ENCODE measurements around the gene LMNTD2.
"Not testable (repeated sequence)": the region's sequence is repeated elsewhere in the genome, so short reads cannot be mapped to it uniquely, and the experiment has no call there.

The LMNTD2 gene

DNA sequence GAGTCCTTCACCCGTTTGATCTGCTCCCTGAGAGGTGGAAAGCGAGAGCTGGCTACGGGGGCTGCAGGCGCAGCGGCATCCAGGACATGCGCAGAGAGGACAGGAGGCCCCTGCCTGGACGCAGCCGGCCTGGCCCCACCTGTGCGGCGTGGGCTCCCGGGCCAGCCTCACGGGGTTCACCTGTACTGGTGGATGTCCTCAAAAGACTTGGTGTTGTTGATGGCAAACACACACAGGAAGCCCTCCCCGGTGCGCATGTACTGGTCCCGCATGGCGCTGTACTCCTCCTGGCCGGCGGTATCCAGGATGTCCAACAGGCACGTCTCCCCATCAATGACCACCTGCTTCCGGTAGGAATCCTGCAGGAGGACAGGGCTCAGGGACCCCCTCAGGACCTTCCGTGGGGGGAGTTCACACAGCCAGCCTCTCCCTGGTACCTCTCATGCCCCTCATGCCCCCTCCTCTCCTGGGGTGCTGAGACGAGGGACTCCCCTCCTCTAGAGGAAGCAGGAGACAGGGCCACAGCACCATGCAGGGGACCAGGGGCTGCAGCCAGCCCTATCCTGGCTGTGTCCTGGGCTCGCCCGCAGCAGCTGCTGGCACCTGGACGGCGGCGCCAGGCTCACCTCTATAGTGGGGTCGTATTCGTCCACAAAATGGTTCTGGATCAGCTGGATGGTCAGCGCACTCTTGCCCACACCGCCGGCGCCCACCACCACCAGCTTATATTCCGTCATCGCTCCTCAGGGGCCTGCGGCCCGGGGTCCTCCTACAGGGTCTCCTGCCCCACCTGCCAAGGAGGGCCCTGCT is 26.7 kb downstream of the LMNTD2 start:
- no peak for DNase-seq

DNA sequence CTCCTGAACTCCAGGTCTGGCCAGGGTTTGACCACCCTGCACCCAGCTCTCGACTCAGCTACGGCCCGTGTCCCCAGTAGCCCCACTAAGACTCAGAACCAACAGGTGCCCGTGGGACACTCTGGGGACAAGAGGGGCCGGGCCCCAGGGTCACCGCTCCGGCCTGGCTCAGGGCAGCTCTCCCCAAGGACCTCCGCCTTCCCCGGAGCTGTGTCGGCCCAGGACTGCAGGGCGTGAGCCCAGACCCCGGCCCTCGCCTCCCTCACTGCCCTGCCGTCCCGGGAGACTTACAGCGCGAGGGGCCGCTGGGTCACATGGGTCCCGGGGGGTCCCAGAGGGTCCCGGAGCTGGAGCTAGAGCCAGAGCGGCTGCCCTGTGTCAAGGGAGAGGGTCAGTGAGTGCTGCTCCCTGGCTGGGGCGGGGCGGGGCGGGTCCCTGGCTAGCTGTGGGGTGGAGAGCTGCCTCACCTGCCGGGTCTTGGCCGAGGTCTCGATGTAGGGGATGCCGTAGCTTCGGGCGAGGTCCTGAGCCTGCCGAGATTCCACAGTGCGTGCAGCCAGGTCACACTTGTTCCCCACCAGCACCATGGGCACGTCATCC is 27.5 kb downstream of the LMNTD2 start:
- no peak for DNase-seq

- no peak for DNase-seq
Observed at GRCh38 chr11:532527-532985, 28.0 kb downstream of the LMNTD2 start.

DNA sequence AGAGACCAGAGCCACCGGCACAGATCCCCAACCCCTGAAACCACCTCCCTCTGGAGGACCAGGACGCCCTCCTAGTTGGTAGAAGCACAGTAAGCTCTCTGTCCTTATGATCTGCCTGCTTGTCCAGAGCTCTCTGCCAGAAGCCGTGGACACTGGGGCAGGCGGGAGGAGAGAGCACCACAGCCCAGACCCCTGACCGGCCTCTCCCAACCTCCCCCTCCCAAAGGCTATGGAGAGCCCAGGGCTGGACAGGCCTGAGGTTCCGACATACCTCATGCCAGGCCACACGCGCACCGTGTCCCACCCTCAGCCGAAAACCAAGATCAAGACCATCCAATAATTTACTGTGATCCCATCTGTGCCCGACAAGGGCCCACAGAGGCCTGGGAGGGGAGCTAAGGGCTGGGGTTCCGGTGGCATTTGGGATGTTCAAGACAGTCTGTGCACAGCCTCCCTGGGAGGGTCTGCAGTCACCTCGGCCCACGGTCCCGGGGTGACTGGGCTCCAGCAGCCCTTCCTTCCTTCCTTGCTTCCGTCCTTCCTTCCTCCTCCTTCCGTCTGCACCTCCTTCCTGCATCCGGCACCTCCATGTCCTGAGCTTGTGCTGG is 28.5 kb downstream of the LMNTD2 start:
- DNase-seq, result no peak

- no peak for DNase-seq
Observed at GRCh38 chr11:530960-531831, 29.3 kb downstream of the LMNTD2 start.

DNA sequence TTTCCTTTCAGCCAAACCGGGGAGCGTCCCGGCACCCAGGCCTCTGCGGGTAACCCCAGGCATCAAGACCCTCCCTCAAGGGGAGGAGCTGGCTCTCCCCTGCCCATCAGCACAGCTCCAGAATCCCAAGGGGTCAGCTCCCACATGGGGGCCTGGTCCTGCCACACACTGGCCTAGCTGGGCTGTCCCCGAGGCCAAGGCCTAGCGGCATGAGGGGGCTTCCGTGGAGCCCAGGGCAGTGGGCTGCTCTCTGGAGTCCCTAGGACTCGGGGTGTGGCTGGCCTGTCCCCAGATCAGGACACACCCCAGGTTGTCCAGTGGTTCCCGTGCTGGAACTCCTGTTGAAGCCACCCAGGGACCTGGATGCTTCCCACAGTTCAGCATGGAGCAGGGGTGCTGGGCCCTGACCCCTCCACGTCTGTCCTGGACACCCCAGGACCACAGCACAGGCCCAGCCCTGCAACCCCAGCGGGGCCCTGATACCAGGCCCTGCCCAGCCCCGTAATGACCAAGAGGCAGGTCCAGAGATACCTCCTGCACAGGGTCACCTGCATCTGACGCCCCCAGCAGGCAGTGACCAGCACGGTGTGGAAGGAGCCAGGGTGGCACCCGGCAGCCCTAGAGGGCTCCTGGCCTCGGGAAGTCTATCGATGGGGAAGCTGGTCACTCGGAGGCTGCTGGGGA is 30.7 kb downstream of the LMNTD2 start:
- DNase-seq, result no peak

DNA sequence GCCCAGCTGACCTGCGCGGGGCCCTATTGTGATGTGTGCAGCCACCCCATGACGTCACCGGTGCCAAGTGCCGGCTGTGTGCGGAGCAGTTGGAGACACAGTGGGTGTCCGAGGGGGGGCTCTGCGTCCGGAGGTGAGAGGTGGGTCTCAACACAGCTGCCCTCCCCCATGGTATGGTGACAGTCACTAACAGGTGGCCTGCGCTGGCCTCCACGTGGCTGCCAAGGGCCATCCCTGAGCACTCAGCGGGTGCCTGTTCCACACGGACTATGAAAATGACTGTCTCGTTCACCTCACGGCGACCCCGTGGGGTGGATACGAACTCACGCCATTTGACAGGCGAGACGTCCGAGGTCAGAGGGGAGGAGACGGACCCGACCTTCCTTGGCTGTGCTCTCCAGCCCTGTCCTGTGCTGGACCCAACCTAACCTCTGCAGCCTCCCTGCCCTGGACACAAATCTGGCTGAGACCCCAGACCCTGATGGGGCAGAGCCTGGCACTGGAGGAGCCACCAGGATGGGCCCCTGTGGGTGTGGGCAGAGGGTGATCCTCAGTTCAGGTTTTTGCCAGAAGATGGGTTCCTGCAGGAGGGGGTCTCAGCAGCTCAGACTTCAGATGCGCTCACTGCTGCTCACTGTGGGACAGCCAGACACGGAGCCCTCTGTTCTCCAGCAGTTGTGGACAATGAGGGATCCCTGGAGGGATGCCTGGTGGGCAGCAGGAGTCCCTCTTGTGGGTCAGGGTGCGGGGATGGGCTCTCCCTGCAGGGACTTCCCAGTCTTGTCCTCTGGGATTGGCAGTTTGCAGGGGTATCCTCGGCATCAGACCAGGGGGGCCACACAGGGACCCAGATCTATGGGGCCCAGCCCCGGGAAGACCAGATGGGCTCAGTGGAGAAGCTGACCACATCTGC is 31.5 kb downstream of the LMNTD2 start:
- DNase-seq, result no peak

DNA sequence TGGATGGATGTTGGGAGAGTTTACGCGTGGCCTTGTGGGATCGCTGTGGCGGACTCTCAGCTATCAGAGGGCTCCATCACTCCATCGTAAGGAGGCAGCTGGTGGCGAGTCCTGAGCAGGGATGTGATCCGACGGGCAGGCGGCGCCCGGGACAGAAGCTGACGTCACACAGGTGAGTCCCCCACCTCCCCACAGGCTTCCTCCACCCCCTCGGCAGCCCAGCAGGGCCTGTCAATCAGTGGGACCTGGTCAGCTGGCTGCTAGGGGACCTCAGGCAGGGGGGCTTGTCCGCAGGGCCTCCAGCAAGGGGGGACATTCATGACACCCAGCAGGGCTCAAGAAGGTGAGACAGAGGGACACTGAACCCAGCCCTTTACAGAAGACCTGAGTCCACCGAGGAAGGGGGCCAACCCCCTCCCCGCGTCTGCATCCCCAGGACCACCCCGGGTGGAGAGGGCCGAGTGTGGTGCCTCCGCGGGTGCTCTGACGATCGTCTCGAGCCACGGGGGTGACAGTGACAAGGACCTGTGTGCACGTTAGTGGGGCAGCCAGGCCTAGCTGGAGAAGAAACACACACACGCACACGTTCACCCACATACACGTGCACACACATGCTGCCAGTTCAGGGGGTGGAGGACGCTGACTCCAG is 32.2 kb downstream of the LMNTD2 start:
- DNase-seq, result no peak

DNA sequence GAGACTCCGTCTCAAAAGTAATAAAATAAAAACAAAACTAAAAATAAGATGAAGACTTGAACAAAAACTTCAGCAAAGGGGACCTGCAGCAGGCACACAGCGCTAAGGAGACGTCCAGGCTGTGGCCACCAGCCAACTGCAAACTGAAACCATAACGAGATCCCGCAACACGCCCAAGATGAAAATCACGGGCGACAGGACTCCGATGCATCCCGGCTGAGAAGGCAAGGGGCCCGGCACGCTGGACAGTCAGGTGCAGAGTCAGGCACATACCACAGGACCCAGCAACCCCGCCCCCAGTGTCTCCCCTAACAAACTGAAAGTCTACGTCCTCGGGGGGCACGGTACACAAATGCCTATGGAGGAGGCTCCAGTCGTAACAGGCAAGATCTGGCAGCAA is 34.3 kb downstream of the LMNTD2 start:
- no peak for DNase-seq

- DNase-seq, result no peak
Observed at GRCh38 chr11:521177-521688, 39.3 kb downstream of the LMNTD2 start.

DNA sequence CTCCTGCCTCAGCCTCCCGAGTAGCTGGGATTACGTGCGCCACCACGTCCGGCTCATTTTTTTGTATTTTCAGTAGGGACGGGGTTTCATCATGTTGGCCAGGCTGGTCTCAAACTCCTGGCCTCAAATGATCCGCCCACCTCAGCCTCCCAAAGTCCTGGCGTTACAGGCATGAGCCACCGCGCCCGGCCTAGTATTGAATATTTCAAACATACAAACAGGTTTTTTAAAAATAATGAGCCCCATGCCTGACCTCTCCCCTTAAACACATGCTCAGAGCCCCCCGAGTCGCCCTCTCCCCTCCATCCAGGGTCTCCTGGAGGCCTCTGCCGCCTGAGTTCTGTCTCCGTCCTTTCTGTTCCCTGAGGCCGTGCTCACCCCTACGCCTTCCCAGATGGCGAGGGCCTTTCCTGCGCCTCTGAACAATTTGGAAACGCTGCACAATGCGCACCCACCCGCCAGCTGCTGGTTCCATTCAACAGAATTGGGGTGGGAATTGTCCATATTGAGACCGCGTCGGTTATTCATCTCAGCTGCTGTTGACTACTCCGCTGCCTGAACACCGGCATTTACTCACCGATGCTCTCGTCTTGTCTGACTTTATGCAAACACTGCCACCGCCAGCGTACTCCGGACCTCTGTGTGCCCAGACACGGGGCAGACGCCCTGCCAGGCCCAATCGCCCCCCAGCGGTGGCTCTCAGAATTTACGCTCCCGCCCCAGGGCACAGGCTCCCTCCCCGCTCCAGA is 39.9 kb downstream of the LMNTD2 start:
- no peak for DNase-seq

DNA sequence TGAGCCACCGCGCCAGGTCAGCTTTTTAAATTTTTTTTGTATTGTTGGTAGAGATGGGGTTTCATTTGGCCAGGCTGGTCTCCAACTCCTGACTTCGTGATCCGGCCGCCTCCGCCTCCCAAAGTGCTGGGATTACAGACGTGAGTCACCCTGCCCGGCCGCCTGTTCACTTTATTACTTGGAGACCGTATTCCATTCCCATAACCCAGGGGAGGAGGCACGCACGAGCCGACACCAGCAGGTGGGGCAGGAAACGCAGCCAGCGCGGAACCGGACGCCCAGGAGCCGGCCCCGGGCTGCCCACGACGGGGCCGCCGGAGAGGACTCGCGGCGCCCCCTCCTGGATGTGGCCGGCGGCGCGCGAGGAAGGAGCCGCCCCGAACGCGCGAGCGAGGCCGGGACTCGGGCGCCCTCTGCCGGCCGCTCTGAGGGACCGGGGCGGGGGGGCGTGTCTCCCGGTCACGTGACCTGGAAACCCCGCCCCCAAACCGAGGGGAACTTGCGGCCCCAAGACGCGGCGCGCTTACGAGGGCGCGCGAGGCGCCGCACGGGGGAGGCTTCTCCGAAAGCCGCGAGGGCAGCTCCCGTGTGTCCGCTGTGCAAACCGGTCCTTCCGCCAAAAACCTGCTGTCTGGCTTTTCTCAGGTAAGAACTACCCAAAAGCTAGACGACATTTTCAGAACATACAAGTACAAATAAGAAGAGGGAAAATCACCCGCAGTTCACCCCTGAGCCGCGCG is 41.9 kb downstream of the LMNTD2 start:
- DNase-seq, result no peak

- DNase-seq, result not testable (repeated sequence)
Observed at GRCh38 chr11:516918-517685, 43.4 kb downstream of the LMNTD2 start.

- no peak for DNase-seq
Observed at GRCh38 chr11:516400-516799, 44.1 kb downstream of the LMNTD2 start.

GRCh38 chr11:515131-515530 is 45.4 kb downstream of the LMNTD2 start:
- DNase-seq, result no peak

- DNase-seq, result no peak
Observed at GRCh38 chr11:514606-515005, 45.9 kb downstream of the LMNTD2 start.

- no peak for DNase-seq
Observed at GRCh38 chr11:512761-513595, 47.6 kb downstream of the LMNTD2 start.

Data from NCI-H446 treated with DMSO at 0.1 percent for 48 hours (cell line).